ENCODE data around the gene SLC22A6.

Gene SLC22A6

DNA sequence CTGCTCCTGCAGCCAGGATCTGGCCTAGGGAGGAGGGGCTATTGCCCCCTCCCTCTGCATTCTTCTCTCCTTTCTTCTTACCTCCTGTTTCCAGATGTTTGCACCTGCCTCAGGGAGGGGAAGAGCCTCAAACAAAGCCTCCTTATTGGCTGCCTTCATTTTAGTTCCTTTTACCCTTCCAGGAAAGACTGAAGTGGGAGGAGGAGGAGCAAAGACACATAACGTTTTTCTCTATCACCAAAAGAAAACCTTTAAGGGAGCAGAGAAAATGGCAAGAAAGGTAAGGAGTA is 50.3 kb downstream of the SLC22A6 start:
- TF ChIP-seq, protein P1, sequence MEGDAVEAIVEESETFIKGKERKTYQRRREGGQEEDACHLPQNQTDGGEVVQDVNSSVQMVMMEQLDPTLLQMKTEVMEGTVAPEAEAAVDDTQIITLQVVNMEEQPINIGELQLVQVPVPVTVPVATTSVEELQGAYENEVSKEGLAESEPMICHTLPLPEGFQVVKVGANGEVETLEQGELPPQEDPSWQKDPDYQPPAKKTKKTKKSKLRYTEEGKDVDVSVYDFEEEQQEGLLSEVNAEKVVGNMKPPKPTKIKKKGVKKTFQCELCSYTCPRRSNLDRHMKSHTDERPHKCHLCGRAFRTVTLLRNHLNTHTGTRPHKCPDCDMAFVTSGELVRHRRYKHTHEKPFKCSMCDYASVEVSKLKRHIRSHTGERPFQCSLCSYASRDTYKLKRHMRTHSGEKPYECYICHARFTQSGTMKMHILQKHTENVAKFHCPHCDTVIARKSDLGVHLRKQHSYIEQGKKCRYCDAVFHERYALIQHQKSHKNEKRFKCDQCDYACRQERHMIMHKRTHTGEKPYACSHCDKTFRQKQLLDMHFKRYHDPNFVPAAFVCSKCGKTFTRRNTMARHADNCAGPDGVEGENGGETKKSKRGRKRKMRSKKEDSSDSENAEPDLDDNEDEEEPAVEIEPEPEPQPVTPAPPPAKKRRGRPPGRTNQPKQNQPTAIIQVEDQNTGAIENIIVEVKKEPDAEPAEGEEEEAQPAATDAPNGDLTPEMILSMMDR (IDR thresholded peaks at IDR 0.05): no peak

DNA sequence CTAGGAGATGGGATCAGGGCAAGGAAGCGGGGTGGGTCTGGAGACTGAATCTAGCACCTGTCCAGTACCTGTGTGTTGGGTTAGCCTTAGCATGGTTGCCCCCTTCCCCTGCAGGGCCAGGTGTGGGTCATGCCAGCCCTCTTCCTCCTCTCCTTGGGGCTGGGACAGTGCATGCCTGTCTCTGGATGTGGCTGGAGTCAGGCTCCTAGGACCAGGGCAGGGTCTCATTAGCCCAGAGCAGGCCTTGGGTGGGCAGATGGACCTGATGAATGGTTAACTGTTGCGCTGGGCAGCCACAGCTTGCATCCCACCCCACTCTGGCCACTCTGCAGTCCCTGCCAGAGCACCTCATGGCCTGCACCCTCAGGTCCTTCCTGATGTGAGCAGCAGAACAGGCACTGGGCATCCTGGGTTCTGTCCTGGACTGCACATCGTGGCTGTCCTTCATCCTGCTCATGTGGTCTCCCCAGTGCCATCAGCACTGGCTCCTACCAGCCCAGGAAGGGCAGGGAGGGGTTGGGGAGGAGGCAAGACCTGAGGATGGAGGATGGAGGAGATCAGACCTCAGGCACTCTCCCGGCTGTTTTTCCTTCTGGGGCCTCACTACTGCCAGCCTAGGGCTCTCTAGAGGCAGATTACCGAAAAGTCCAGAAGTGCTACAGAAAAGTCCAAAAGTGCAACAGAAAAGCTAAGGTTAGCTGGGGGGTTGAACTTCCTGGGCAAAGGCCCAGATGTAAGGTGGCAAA is 50.8 kb downstream of the SLC22A6 start:
- TF ChIP-seq, protein P1 (IDR thresholded peaks at IDR 0.05): no peak

DNA sequence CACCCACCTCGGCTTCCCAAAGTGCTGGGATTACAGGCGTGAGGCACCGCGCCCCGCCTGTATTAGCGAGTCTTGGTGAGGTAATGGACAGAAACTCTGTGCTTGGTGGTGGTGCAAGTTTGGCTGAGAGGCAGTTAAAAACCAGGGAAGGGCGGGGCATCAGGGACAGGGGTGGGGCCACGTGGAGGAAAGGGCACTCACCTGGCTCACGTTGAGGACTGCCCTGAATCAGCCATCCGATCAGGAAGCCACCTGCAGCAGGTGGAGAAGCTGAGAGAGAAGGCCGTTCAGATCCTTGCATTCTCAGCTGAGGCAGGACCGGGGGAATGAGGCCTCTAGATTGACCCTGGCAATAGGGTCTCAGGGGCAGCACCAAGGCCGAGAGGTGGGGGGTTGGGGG is 51.5 kb downstream of the SLC22A6 start:
- TF ChIP-seq, protein P1 (IDR thresholded peaks at IDR 0.05): no peak

DNA sequence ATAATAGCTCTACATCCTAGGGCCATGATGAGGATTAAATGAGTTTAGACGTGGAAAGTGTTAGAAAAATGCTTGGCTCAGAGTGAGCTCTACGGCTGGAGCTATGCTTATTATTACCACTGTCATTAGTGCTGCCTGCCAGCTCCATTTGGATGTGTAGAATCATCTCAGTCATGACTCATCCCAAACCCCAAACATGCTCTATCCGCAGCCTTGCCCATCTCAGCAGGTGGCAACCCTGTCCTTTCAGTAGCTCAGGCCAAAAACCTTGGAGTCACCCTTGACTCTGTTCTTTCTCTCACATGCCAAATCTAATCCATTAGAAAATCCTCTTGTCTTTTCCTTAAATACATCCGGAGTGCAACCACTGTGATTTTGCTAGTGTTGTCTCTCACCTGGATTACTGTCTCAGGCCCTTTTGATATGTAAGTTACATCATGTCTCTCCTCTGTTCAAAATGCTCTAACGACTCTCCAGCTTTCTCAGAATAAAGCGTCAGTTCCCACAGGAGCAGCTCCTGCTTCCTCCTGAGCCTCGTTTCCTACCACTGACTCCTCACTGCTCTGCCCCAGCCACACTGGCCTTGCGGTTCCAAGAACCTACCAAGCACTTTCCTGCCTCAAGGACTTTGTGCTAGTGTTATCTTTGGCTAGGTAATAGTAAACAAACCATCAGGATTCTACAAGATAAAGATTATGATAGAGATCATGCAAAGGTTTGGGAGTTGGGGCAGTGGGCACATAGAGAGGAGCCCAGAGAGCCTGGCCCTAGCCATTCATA is 53.1 kb downstream of the SLC22A6 start:
- TF ChIP-seq, protein P1 (IDR thresholded peaks at IDR 0.05): no peak

DNA sequence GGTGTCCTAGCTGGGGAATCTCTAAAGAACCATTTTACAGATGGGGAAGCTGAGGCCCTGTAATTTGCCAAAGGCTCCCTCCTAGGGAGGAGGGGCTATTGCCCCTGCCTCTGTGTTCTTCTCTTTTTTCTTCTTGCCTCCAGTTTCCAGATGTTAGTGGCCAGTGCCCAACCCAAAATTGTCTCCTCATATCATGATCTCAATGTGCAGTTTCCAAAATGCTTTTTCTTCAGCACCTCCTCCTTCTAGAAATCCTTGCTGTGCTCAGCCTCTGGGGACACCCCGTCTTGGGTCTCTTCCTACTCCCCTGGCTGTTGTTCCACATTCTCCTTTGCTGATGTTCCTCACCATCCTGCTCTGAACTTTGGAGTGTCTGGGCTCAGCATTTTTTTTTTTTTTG is 54.1 kb downstream of the SLC22A6 start:
- TF ChIP-seq, protein P1 (IDR thresholded peaks at IDR 0.05): no peak

DNA sequence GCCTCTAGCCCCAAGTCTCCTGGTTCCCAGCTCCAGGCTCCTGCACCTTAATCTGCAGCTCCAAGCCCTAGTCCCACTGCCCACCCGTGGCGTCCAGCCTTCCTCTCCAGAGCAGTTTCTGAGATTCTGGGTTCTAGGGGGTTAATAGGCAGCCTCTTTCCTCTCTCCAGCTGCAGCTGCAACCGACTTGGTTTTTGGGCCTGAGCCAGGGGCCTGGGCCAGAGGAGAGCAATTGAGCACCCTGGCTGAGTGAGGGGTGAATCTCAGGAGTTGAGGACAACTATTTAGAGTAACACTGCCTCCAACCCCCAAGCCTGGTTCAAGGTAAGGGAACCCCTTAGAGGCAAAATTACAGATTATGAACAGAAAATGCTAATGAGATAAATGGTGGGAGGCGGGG is 54.6 kb downstream of the SLC22A6 start:
- TF ChIP-seq, protein P1 (IDR thresholded peaks at IDR 0.05): no peak

DNA sequence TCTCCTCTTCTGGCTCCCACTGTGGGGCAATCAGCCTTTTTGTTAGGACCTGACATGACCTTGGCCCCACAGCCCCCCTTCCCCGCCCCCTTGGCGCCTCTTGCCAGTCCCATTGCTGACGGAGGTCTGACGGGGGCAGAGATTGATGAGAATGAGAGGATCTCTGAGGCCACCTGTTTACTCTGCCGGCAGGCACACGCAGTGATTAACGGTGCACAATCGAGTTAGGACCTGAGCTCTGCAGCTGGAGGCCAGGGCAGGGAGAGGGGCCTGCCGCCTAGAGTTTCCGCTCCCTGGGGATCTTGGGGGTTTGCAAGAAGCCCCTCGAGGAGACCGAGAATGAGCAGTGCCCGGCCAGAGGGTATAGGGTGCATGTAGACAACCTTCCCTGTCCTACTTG is 56.8 kb downstream of the SLC22A6 start:
- TF ChIP-seq, protein P1 (IDR thresholded peaks at IDR 0.05): no peak
